Vagina (tissue), 2 donors: ENCODE measurements around the gene FFAR3. TPM values are rescaled to one million over a fixed set of nuclear protein-coding genes. Genes with fewer than 3 reads are reported as not detected.
A peak's percentile ranks its signal among the peaks of the same experiment; 100 is the strongest.

ENCODE experiments used
- DNase-seq, 2 donors: peaks; one replicate each; pipeline ENCODE4 v3.0.0-alpha.2; 2017; ENCODE audit errors: extremely low spot score in 2 of 2
- H3K27ac ChIP-seq: fragments of 200-600 bp; sonication (generic); one replicate; pipeline ENCODE4 v1.5.1; 2019
- H3K27me3 ChIP-seq: fragments of 200-600 bp; sonication (generic); one replicate; pipeline ENCODE4 v1.5.1; 2019
- H3K36me3 ChIP-seq, 2 donors: fragments of 200-600 bp; sonication (generic); one replicate each; pipeline ENCODE4 v1.5.1; 2017 to 2019
- H3K4me1 ChIP-seq: fragments of 200-600 bp; sonication (generic); one replicate; pipeline ENCODE4 v1.5.1; 2019
- H3K4me3 ChIP-seq, 2 donors: fragments of 200-600 bp; sonication (generic); 1 replicate in 1 of 2; 2 replicates in 1 of 2; pipeline ENCODE4 v1.5.1; 2016 to 2019
- H3K9me3 ChIP-seq: fragments of 200-600 bp; sonication (generic); one replicate; pipeline ENCODE4 v1.5.1; 2019
- CTCF ChIP-seq, 3 experiments: fragments of 450-650 bp in 2 of 3; fragments of 200-600 bp in 1 of 3; sonication (generic) in 1 of 3; IDR thresholded peaks; one replicate each; pipeline ENCODE4 v1.5.1; 2017 to 2019; ENCODE audit warnings: antibody characterized with exemption in 3 of 3, mild to moderate bottlenecking in 2 of 3, moderate library complexity in 2 of 3
- POLR2A ChIP-seq, 2 donors: fragments of 450-650 bp; IDR thresholded peaks; one replicate each; pipeline ENCODE4 v1.6.1; 2017; ENCODE audit warnings: antibody characterized with exemption in 2 of 2, mild to moderate bottlenecking in 2 of 2, moderate library complexity in 2 of 2
- POLR2AphosphoS5 ChIP-seq, 2 donors: sonication (generic); formaldehyde crosslinking; IDR thresholded peaks; one replicate each; pipeline ENCODE4 v1.9.0; 2017; ENCODE audit warnings: antibody characterized with exemption in 2 of 2, mild to moderate bottlenecking in 2 of 2, low read depth in 1 of 2; ENCODE audit not compliant: insufficient read depth in 1 of 2
- intact Hi-C: fragments of 100-400 bp; cut with DNase I; formaldehyde crosslinking; loops from one replicate; pipeline ENCODE4 v1.15.1; 2023
- total RNA-seq: library from RNA; depleted of rRNA; stranded (reverse); fragments of >200 nt; gene quantifications from one replicate; pipeline ENCODE4 v1.2.3, GENCODE V29; 2016

FFAR3 gene
- total RNA-seq, 1 donor from 2014 or later: not detected

- Histone ChIP-seq H3K27me3 (no peaks in the 10 kb centered on the region), H3K4me1 (no peaks in the 10 kb centered on the region), H3K27ac (no peak overlapping the region), H3K36me3 (no peaks in the 10 kb centered on the region), H3K9me3 (no peaks in the 10 kb centered on the region), H3K4me3 (no peak overlapping the region)
- TF ChIP-seq CTCF (IDR thresholded peaks at IDR 0.05) (no peak), POLR2AphosphoS5 (IDR thresholded peaks at IDR 0.05; ENCODE audit: insufficient read depth in 1 of 2, low read depth in 1 of 2) (no peak), POLR2A (IDR thresholded peaks at IDR 0.05) (no peak)
- intact Hi-C loops: no loop called here
- no peak for DNase-seq
Observed at GRCh38 chr19:35341006-35341405, 17.3 kb upstream of the FFAR3 start.

- Histone ChIP-seq H3K4me1 (no peaks in the 10 kb centered on the region), H3K36me3 (no peaks in the 10 kb centered on the region), H3K9me3 (no peaks in the 10 kb centered on the region), H3K27me3 (no peaks in the 10 kb centered on the region), H3K4me3 (no peak overlapping the region), H3K27ac (no peak overlapping the region)
- DNase-seq: no peak
- TF ChIP-seq POLR2AphosphoS5 (IDR thresholded peaks at IDR 0.05; ENCODE audit: insufficient read depth in 1 of 2, low read depth in 1 of 2) (no peak), CTCF (IDR thresholded peaks at IDR 0.05) (no peak), POLR2A (IDR thresholded peaks at IDR 0.05) (no peak)
- intact Hi-C loops: no loop called here
Observed at GRCh38 chr19:35341565-35342225, 16.6 kb upstream of the FFAR3 start.

GRCh38 chr19:35342430-35342829 is 15.8 kb upstream of the FFAR3 start:
- no peak for DNase-seq

GRCh38 chr19:35344511-35345031 is 13.7 kb upstream of the FFAR3 start:
- Histone ChIP-seq H3K9me3 (no peaks in the 10 kb centered on the region), H3K4me3 (no peak overlapping the region), H3K27me3 (no peaks in the 10 kb centered on the region), H3K27ac (no peak overlapping the region), H3K36me3 (no peaks in the 10 kb centered on the region), H3K4me1 (no peaks in the 10 kb centered on the region)
- intact Hi-C loops: no loop called here
- peak in 1 of 2 donors; percentile 40 for DNase-seq
- TF ChIP-seq POLR2A (IDR thresholded peaks at IDR 0.05) (no peak), POLR2AphosphoS5 (IDR thresholded peaks at IDR 0.05; ENCODE audit: insufficient read depth in 1 of 2, low read depth in 1 of 2) (no peak), CTCF (IDR thresholded peaks at IDR 0.05) (no peak)

More at GRCh38 chr19:35342430-35342829, 15.8 kb upstream of the FFAR3 start:
- H3K9me3 ChIP-seq: no peaks in the 10 kb centered on the region
- H3K36me3 ChIP-seq: no peaks in the 10 kb centered on the region
- no peak overlapping the region for H3K4me3 ChIP-seq
- H3K27me3 ChIP-seq: no peaks in the 10 kb centered on the region
- no peak overlapping the region for H3K27ac ChIP-seq
- TF ChIP-seq CTCF (IDR thresholded peaks at IDR 0.05) (no peak), POLR2AphosphoS5 (IDR thresholded peaks at IDR 0.05; ENCODE audit: insufficient read depth in 1 of 2, low read depth in 1 of 2) (no peak), POLR2A (IDR thresholded peaks at IDR 0.05) (no peak)
- intact Hi-C loops: no loop called here
- H3K4me1 ChIP-seq: no peaks in the 10 kb centered on the region

GRCh38 chr19:35345671-35346111 is 12.6 kb upstream of the FFAR3 start:
- H3K4me1 ChIP-seq: no peaks in the 10 kb centered on the region
- H3K27me3 ChIP-seq: no peaks in the 10 kb centered on the region
- TF ChIP-seq POLR2A (IDR thresholded peaks at IDR 0.05): no peak
- no peak for TF ChIP-seq POLR2AphosphoS5 (IDR thresholded peaks at IDR 0.05; ENCODE audit: insufficient read depth in 1 of 2, low read depth in 1 of 2)
- no peak for TF ChIP-seq CTCF (IDR thresholded peaks at IDR 0.05)
- H3K4me3 ChIP-seq: no peak overlapping the region
- no peak overlapping the region for H3K27ac ChIP-seq
- H3K9me3 ChIP-seq: no peaks in the 10 kb centered on the region
- no peaks in the 10 kb centered on the region for H3K36me3 ChIP-seq
- intact Hi-C loops: no loop called here
- no peak for DNase-seq
